Measurements from ENCODE around the gene PCIF1. TPM values are rescaled to one million over a fixed set of nuclear protein-coding genes. Genes with fewer than 3 reads are reported as not detected.

The PCIF1 gene
- total and polyA plus RNA-seq, 9 of the 15 experiments (the other 6 are each of a cell fraction or from before 2014, with no cell fraction given) = 5.8 to 29.4 (median 11.3) TPM

DNA sequence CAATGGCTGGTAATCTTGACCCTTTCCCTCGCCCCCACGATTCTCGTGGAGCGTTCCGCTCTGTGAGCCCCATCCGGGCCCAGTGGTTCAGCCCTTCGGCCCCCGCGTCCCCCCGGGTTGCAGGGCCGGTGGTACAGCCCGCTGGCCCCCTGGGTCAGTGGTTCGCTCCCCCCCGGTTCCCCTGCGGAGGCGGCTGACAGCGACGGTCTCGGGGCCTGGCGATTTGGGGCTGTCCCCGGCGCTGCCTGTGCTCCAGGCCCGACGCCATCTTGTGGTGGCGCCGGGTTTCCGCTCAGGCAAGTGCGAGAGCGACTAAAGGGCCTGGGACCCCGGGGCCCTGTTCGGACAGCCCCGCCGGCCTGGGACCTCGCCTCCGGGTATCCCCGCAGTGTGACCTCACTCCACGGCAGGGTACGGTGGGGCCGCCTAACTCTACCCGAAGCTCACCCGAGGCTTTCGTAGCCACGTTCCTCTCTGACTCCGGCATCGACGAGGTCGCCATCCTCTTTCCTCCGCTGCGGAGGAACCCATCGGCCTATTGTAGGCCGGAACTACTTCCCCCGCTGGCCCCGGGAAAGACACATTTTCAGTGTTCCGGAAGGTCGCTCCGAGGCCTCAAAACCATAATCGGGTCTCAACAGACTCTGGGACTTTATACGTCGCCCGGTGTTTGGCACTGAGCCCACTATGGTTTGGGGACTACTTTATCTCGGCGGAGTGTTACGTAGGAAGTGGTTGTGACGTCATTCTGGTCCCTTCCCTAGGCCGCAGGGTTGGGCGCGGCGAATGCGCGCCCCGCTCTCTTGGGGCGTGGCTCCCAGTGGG lies 37.4 kb downstream of the PCIF1 start, which contains the start of gene ZNF335 (continued):
- TF ChIP-seq SMC3 (conservative IDR thresholded peaks at IDR 0.05; ENCODE audit: insufficient read depth, low read depth, low read length) (no peak; the same call in 1 of the 2 replicates), CHD2 (IDR thresholded peaks at IDR 0.05; ENCODE audit: low read depth, low read length) (peak; percentile 93; the same call in 1 of the 2 replicates), ZNF324 (CRISPR knock-in tag; IDR thresholded peaks at IDR 0.05) (peak; percentile 51; the same call in 1 of the 2 replicates), ZKSCAN8 (CRISPR knock-in tag; IDR thresholded peaks at IDR 0.05) (no peak), CBFB (CRISPR knock-in tag; IDR thresholded peaks at IDR 0.05) (0 out of 2 replicates have a peak, but pooled peaks have one; percentile 20), TAF15 (IDR thresholded peaks at IDR 0.05; ENCODE audit: low read depth, low read length) (peak; percentile 94; the same call in 1 of the 2 replicates), ELF4 (CRISPR knock-in tag; IDR thresholded peaks at IDR 0.05) (peak; percentile 39; the same call in 1 of the 2 replicates), C11orf30 (IDR thresholded peaks at IDR 0.05; ENCODE audit: low read depth) (no peak), TAF9B (IDR thresholded peaks at IDR 0.05; ENCODE audit: partially characterized antibody) (peak; percentile 94), EP300 (IDR thresholded peaks at IDR 0.05; ENCODE audit: low read length) (peak; percentile 12; the same call in 1 of the 2 replicates), NFIX (CRISPR knock-in tag; IDR thresholded peaks at IDR 0.05; ENCODE audit: low read depth) (peak; percentile 32; the same call in 1 of the 2 replicates), ESRRA (IDR thresholded peaks at IDR 0.05; ENCODE audit: borderline replicate concordance, low read depth) (peak; percentile 83), PPARD (CRISPR knock-in tag; IDR thresholded peaks at IDR 0.05) (no peak)
- TF ChIP-seq, protein P1, sequence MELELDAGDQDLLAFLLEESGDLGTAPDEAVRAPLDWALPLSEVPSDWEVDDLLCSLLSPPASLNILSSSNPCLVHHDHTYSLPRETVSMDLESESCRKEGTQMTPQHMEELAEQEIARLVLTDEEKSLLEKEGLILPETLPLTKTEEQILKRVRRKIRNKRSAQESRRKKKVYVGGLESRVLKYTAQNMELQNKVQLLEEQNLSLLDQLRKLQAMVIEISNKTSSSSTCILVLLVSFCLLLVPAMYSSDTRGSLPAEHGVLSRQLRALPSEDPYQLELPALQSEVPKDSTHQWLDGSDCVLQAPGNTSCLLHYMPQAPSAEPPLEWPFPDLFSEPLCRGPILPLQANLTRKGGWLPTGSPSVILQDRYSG (tag; conservative IDR thresholded peaks at IDR 0.05; ENCODE audit: low read depth) = peak; percentile 91
- TF ChIP-seq, protein P2, sequence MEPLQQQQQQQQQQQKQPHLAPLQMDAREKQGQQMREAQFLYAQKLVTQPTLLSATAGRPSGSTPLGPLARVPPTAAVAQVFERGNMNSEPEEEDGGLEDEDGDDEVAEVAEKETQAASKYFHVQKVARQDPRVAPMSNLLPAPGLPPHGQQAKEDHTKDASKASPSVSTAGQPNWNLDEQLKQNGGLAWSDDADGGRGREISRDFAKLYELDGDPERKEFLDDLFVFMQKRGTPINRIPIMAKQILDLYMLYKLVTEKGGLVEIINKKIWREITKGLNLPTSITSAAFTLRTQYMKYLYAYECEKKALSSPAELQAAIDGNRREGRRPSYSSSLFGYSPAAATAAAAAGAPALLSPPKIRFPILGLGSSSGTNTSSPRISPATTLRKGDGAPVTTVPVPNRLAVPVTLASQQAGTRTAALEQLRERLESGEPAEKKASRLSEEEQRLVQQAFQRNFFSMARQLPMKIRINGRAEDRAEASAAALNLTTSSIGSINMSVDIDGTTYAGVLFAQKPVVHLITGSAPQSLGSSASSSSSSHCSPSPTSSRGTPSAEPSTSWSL (CRISPR knock-in tag; IDR thresholded peaks at IDR 0.05; ENCODE audit: borderline replicate concordance) = peak; percentile 63; the same call in 1 of the 2 replicates
- TF ChIP-seq, protein P3, sequence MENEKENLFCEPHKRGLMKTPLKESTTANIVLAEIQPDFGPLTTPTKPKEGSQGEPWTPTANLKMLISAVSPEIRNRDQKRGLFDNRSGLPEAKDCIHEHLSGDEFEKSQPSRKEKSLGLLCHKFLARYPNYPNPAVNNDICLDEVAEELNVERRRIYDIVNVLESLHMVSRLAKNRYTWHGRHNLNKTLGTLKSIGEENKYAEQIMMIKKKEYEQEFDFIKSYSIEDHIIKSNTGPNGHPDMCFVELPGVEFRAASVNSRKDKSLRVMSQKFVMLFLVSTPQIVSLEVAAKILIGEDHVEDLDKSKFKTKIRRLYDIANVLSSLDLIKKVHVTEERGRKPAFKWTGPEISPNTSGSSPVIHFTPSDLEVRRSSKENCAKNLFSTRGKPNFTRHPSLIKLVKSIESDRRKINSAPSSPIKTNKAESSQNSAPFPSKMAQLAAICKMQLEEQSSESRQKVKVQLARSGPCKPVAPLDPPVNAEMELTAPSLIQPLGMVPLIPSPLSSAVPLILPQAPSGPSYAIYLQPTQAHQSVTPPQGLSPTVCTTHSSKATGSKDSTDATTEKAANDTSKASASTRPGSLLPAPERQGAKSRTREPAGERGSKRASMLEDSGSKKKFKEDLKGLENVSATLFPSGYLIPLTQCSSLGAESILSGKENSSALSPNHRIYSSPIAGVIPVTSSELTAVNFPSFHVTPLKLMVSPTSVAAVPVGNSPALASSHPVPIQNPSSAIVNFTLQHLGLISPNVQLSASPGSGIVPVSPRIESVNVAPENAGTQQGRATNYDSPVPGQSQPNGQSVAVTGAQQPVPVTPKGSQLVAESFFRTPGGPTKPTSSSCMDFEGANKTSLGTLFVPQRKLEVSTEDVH (IDR thresholded peaks at IDR 0.05; ENCODE audit: low read depth, partially characterized antibody) = peak; percentile 96

Data from K562 (cell line).